Brain microvascular endothelial cell (primary cell): ENCODE data around the gene CIP2A.

Experiments used
- DNase-seq: peaks from one replicate; pipeline ENCODE4 v3.0.0-alpha.2; 2020
- H3K27ac ChIP-seq: fragments of 250-450 bp; sonication (Bioruptor Pico); 2 replicates; pipeline ENCODE4 v1.5.1; 2020; ENCODE audit warnings: mild to moderate bottlenecking, moderate library complexity
- H3K27me3 ChIP-seq: fragments of 250-450 bp; sonication (Bioruptor Pico); replicated peaks from 2 replicates; pipeline ENCODE4 v1.5.1; 2020; ENCODE audit warnings: mild to moderate bottlenecking
- H3K36me3 ChIP-seq: fragments of 250-450 bp; sonication (Bioruptor Pico); replicated peaks from 2 replicates; pipeline ENCODE4 v1.5.1; 2020; ENCODE audit warnings: mild to moderate bottlenecking
- H3K4me3 ChIP-seq: 2 replicates; pipeline ENCODE4 v1.5.1; 2011; ENCODE audit warnings: low read depth, mild to moderate bottlenecking, control low read depth, low read length, moderate library complexity
- in situ Hi-C: cut with HindIII; loops from 2 replicates; pipeline ENCODE4 v1.10.0; 2017; ENCODE audit warnings: low sequenced_read_pairs, low pct_ligation_motif_present
- TF ChIP-seq, protein P1 (sequence below): IDR thresholded peaks from 2 replicates; pipeline ENCODE4 v1.5.1; 2011; ENCODE audit warnings: low read depth, mild to moderate bottlenecking, moderate library complexity, low read length, control low read depth, inconsistent platforms; ENCODE audit errors: missing control alignments

CIP2A gene

GRCh38 chr3:108608750-108609149, 19.5 kb upstream of the CIP2A start:
- no peak overlapping the region for H3K27ac ChIP-seq
- no peak overlapping the region for H3K4me3 ChIP-seq
- no peaks in the 10 kb centered on the region for H3K36me3 ChIP-seq
- TF ChIP-seq, protein P1, sequence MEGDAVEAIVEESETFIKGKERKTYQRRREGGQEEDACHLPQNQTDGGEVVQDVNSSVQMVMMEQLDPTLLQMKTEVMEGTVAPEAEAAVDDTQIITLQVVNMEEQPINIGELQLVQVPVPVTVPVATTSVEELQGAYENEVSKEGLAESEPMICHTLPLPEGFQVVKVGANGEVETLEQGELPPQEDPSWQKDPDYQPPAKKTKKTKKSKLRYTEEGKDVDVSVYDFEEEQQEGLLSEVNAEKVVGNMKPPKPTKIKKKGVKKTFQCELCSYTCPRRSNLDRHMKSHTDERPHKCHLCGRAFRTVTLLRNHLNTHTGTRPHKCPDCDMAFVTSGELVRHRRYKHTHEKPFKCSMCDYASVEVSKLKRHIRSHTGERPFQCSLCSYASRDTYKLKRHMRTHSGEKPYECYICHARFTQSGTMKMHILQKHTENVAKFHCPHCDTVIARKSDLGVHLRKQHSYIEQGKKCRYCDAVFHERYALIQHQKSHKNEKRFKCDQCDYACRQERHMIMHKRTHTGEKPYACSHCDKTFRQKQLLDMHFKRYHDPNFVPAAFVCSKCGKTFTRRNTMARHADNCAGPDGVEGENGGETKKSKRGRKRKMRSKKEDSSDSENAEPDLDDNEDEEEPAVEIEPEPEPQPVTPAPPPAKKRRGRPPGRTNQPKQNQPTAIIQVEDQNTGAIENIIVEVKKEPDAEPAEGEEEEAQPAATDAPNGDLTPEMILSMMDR, result no peak
- no peaks in the 10 kb centered on the region for H3K27me3 ChIP-seq
- in situ Hi-C loops, result no loop called here
- no peak for DNase-seq

DNA sequence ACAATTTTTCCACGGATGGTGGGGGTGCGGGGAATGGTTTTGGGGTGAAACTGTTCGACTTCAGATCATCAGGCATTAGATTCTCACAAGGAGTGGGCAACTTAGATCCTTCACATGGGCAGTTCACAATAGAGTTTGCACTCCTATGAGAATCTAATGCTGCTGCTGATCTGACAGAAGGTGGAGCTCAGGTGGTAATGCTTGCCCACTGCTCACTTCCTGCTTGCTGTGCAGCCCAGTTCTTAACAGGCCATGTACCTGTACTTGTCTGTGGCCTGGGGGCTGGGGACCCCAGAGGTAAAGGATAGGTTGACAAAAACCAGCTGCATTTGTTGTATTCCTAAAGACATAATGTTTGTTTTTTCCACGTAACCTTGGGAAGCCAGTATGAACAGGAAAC, 16.3 kb upstream of the CIP2A start:
- TF ChIP-seq, protein P1, result no peak
- Histone ChIP-seq H3K4me3 (no peak overlapping the region), H3K27ac (no peak overlapping the region), H3K36me3 (no peaks in the 10 kb centered on the region), H3K27me3 (no peaks in the 10 kb centered on the region)
- DNase-seq, result no peak
- in situ Hi-C loops, result no loop called here

DNA sequence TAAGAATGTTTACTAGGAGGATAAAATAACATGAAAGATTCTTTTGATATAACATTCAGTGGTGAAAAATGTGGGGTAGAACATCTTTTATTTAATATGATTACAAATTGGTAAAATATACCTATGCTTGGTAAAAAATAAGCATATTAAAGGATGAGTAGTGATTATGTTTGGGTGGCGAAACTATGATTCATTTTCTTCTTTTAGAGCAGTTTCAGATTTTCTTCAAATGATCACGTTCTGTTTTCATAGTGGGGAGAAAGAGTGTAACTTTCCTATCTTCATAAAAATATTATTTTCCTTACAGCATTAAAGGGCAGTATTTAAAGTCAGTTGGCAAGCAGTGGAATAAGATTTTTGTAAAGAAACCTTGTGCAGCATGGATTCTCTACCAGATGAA, 15.8 kb upstream of the CIP2A start:
- Histone ChIP-seq H3K36me3 (no peaks in the 10 kb centered on the region), H3K27ac (no peak overlapping the region), H3K4me3 (no peak overlapping the region), H3K27me3 (no peaks in the 10 kb centered on the region)
- in situ Hi-C loops, result no loop called here
- DNase-seq, result no peak
- TF ChIP-seq, protein P1, result no peak

DNA sequence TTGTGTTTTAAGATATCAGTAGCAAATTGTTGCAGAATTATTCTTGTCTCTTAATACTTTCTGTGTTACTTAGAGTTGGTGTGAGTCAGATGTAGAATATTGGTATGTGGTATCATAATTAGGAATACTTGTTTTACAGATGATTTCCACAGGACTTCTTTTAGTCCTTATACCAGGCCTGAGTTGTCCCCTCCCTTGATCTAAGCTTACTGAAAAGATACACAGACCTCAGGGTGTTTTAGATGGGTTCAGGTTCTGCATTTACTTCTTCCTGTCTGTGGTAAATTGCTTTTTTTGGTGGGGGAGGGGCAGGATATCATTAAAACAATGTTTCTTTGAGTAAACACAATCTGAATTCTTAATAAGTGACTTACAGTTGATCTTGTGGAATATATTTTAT, 14.5 kb upstream of the CIP2A start:
- Histone ChIP-seq H3K27ac (no peak overlapping the region), H3K36me3 (no peaks in the 10 kb centered on the region), H3K4me3 (no peak overlapping the region), H3K27me3 (no peaks in the 10 kb centered on the region)
- DNase-seq, result no peak
- TF ChIP-seq, protein P1, result no peak
- in situ Hi-C loops, result no loop called here

GRCh38 chr3:108602935-108603294, 13.7 kb upstream of the CIP2A start:
- no peaks in the 10 kb centered on the region for H3K36me3 ChIP-seq
- H3K27me3 ChIP-seq, result no peaks in the 10 kb centered on the region
- TF ChIP-seq, protein P1, result no peak
- in situ Hi-C loops, result no loop called here
- no peak overlapping the region for H3K27ac ChIP-seq
- H3K4me3 ChIP-seq, result no peak overlapping the region
- DNase-seq, result no peak

- Histone ChIP-seq H3K27me3 (no peaks in the 10 kb centered on the region), H3K36me3 (no peaks in the 10 kb centered on the region), H3K27ac (no peak overlapping the region), H3K4me3 (no peak overlapping the region)
- DNase-seq, result no peak
- in situ Hi-C loops, result no loop called here
- TF ChIP-seq, protein P1, result no peak
Measured at GRCh38 chr3:108602249-108602934, 13.2 kb upstream of the CIP2A start.
